ENCODE measurements around the gene SRPRB.

- TF ChIP-seq POLR2A (IDR thresholded peaks at IDR 0.05; ENCODE audit: low read length) (no peak), GATA1 (IDR thresholded peaks at IDR 0.05; ENCODE audit: low read depth, low read length) (no peak)
Observed at GRCh38 chr3:133769536-133769935, 36.1 kb upstream of the SRPRB start.
